ENCODE measurements around the gene KNOP1. TPM values are rescaled to one million over a fixed set of nuclear protein-coding genes. Genes with fewer than 3 reads are reported as not detected.
A peak's percentile ranks its signal among the peaks of the same experiment; 100 is the strongest.

Gene KNOP1
- total RNA-seq, 1 donor from 2014 or later, result 29.2 TPM

DNA sequence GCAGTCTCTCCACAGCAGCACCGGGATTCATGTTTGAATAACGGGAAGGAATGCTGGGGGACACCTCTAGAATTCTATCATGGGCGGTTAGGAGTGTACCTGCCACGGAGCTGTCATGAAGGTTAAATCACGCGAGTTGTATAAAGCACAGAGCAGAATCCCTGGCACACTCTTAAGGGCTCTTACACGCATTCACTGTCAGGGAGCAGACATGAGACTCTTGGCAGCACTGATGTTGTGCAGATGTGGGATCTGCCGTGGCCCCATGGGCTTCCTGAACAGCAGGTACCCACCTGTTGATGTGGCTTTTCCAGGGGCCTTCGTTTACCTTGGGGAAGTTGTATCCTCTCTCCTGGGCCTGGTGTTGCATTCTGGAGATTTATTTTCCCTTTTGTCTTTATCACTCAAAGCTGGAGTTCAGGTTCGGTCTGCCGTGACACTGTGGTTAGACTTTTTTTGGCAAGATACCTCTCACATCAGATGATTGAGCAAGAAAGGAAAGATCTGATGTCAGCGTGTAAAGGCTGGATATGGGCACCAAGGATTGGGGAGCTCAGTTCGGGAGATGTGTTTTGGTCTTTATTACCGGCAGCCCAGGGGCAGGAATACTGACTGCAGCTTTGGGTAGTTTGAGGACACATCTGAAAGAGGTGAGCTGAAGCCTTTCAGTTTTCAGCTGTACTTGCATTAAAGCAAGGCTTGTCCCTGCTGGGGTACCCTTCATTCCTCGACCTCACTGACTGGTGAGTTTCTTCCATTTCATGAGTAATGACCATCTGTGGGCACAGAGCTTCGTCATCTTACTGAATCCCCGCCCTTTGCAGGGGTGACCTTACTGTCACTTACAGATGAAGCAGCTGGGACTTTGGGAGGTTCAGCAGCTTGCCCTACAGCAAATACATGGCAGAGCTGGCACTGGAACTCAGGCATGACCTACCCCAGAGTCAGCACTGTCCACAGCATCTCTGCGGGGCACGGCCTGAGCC, 19.3 kb downstream of the KNOP1 start:
- Mint-ChIP-seq H3K4me3 (ENCODE audit: low read depth) (no peak overlapping the region), H3K27me3 (ENCODE audit: low read depth) (no peaks in the 10 kb centered on the region), H3K36me3 (ENCODE audit: low read depth) (peaks cover 65% of the 10 kb centered on the region), H3K9me3 (no peaks in the 10 kb centered on the region), H3K27ac (peak overlapping the region; percentile 54), H3K4me1 (ENCODE audit: low read depth) (peaks cover 18% of the 10 kb centered on the region)
- DNase-seq (ENCODE audit: low spot score), result no peak
- intact Hi-C loops (cut with micrococcal nuclease), result no loop called here

DNA sequence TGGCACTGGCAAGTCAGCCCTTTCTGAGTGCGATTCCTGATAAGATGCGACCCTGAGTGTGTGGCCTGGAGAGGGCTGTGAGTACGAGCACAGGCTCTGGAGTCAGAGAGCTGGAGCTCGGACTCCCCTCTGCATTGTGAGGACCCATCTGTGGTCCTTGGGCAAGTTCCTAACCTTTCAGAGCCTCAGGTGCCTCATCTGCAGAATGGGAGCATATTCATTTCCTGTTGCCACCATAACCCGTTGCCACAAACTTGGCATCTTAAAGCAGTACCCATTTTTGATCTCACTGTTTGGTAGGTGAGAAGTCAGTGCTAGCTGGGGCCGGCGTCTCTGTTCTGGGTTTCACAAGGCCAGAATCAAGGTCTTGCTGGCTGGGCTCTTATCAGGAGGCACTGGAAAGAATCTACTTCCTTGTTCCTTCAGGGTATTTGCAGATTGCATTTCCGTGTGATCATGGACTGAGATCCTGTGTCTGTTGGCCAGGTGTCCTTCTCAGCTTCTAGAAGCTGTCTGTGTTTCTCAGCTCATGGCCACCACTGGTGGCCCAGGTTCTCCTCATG, 20.2 kb downstream of the KNOP1 start:
- Mint-ChIP-seq H3K27ac (no peak overlapping the region), H3K9me3 (no peaks in the 10 kb centered on the region), H3K27me3 (ENCODE audit: low read depth) (no peaks in the 10 kb centered on the region), H3K36me3 (ENCODE audit: low read depth) (peaks cover 60% of the 10 kb centered on the region), H3K4me3 (ENCODE audit: low read depth) (no peak overlapping the region), H3K4me1 (ENCODE audit: low read depth) (peaks cover 18% of the 10 kb centered on the region)
- no peak for DNase-seq (ENCODE audit: low spot score)
- intact Hi-C loops (cut with micrococcal nuclease), result no loop called here

DNA sequence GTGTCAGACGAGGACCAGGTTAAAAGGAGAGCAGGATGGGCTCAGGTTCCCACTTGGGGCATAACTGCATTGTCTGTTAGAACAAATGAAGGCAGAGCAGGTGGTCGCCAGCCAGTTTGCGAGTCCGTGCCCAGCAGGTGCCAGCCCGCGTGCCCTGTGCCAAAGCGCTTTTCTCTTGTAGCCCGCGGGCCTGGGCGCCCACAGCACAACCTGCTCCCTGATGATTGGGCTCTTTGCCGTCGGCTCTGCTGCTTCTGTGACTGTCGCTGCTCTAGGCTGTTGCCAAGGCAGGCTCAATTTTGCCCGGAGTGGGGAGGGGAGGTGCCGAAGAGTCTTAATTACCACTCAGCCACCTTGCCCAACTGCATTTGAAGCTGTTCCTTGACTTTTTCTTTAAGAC, 21.1 kb downstream of the KNOP1 start:
- Mint-ChIP-seq H3K9me3 (no peaks in the 10 kb centered on the region), H3K4me3 (ENCODE audit: low read depth) (no peak overlapping the region), H3K27ac (no peak overlapping the region), H3K36me3 (ENCODE audit: low read depth) (peaks cover 55% of the 10 kb centered on the region), H3K27me3 (ENCODE audit: low read depth) (no peaks in the 10 kb centered on the region), H3K4me1 (ENCODE audit: low read depth) (peaks cover 18% of the 10 kb centered on the region)
- intact Hi-C loops (cut with micrococcal nuclease), result no loop called here
- no peak for DNase-seq (ENCODE audit: low spot score)

DNA sequence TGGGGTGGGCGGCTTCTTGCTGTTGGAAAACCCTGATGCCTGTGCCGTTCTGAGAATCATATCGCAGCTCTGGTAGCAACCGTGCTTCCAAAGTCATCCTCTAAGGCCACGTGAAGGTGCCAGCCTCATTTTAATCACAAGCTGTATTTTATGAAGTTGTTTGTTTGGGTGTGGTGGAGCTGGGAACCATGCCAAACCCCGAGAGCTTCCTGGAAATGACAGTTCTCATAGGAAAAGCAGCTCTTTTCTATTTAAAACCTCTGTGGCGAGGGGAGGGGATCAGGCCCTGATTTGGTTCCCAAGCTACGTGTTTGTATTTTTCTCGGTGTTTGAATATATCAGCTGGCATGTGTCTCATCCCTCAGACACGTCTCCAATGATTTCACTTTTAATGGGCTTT, 21.7 kb downstream of the KNOP1 start:
- H3K36me3 Mint-ChIP-seq (ENCODE audit: low read depth), result peaks cover 53% of the 10 kb centered on the region
- H3K9me3 Mint-ChIP-seq, result no peaks in the 10 kb centered on the region
- H3K4me1 Mint-ChIP-seq (ENCODE audit: low read depth), result peaks cover 20% of the 10 kb centered on the region
- no peak overlapping the region for H3K4me3 Mint-ChIP-seq (ENCODE audit: low read depth)
- intact Hi-C loops (cut with micrococcal nuclease), result no loop called here
- H3K27me3 Mint-ChIP-seq (ENCODE audit: low read depth), result no peaks in the 10 kb centered on the region
- no peak overlapping the region for H3K27ac Mint-ChIP-seq
- no peak for DNase-seq (ENCODE audit: low spot score)

DNA sequence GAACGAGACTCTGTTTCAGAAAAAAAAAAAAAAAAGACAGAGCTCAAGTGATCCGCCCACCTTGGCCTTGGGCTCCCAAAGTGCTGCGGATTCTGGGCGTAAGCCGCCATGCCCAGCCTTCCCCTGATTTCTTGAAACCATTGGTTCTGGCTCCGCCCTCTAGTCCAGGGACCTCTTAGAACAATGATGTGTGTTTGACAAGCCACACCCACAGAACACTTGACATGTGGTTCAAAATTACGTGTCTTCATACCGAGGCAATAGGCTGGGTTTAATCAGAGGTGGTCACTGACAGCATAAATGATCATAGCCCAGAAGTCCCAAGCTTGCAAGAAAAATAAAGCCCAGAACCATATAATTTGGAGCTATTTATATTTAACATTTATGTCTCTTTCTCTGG, 23.0 kb downstream of the KNOP1 start:
- Mint-ChIP-seq H3K27ac (no peak overlapping the region), H3K27me3 (ENCODE audit: low read depth) (no peaks in the 10 kb centered on the region), H3K4me1 (ENCODE audit: low read depth) (peaks cover 20% of the 10 kb centered on the region), H3K9me3 (no peaks in the 10 kb centered on the region), H3K4me3 (ENCODE audit: low read depth) (no peak overlapping the region), H3K36me3 (ENCODE audit: low read depth) (peaks cover 43% of the 10 kb centered on the region)
- intact Hi-C loops (cut with micrococcal nuclease), result no loop called here
- no peak for DNase-seq (ENCODE audit: low spot score)

DNA sequence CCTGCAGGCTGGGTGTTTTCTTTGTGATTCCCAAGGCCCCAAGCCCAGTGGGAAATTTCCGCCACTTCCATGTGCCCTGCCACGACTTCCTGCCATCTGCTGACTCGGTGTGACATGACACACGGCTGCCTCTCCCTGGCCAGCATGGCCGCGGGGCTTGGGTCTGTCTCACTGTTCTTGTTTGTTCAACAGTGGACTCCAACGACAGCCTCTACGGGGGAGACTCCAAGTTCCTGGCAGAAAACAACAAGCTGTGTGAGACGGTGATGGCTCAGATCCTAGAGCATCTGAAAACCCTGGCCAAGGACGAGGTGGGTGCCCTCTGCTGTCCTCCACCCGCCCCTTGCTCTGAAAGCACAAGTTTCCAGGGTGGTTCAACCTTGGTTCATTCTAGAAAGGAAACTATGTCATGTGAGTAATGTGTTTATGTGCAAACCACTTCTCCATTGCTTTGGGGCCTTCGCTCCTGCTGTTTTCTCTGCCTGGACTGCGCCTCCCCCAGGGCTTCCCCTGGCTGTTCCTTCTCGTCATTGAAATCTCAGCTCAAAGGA, 26.8 kb downstream of the KNOP1 start:
- peaks cover 35% of the 10 kb centered on the region for H3K36me3 Mint-ChIP-seq (ENCODE audit: low read depth)
- H3K27ac Mint-ChIP-seq, result no peak overlapping the region
- DNase-seq (ENCODE audit: low spot score), result no peak
- H3K27me3 Mint-ChIP-seq (ENCODE audit: low read depth), result no peaks in the 10 kb centered on the region
- no peak overlapping the region for H3K4me3 Mint-ChIP-seq (ENCODE audit: low read depth)
- H3K4me1 Mint-ChIP-seq (ENCODE audit: low read depth), result peaks cover 16% of the 10 kb centered on the region
- no peaks in the 10 kb centered on the region for H3K9me3 Mint-ChIP-seq
- intact Hi-C loops (cut with micrococcal nuclease), result no loop called here

DNA sequence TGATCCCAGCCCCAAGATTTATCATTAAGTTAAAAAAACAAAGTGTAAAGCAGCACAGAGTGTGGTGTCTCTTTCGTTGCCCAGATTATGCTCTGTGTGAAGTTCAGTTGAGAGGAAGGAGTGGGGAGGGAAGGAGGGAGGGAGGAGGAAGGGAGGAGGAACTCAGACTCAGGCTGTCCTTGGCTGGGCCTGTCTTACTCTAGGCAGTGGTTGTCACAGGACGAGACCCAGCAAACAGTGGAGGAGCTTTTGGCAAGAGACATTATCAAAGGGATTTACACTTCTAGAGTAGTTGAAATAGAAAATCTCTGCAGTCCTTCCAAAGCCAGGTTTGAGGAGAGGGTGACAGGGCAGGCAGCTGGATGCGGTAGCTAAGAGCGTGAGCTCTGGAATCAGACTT, 27.8 kb downstream of the KNOP1 start:
- Mint-ChIP-seq H3K9me3 (peaks cover 3% of the 10 kb centered on the region), H3K4me1 (ENCODE audit: low read depth) (peaks cover 13% of the 10 kb centered on the region), H3K27me3 (ENCODE audit: low read depth) (no peaks in the 10 kb centered on the region), H3K36me3 (ENCODE audit: low read depth) (peaks cover 44% of the 10 kb centered on the region), H3K27ac (peak overlapping the region; percentile 21), H3K4me3 (ENCODE audit: low read depth) (no peak overlapping the region)
- no peak for DNase-seq (ENCODE audit: low spot score)
- intact Hi-C loops (cut with micrococcal nuclease), result no loop called here

DNA sequence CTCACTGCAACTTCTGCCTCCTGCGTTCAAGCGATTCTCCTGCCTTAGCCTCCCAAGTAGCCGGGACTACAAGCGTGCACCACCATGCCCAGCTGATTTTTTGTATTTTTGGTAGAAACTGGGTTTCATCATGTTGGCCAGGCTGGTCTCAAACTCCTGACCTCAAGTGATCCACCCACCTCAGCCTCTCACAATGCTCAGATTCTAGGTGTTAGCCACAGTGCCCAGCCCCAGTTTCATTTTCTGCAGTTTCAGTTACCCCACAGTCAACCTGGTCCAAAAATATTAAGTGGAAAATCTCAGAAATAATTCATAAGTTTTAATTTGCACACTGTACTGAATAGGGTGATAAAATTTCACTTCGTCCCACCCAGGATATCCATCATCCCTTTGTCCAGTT, 28.7 kb downstream of the KNOP1 start:
- Mint-ChIP-seq H3K4me3 (ENCODE audit: low read depth) (no peak overlapping the region), H3K4me1 (ENCODE audit: low read depth) (peaks cover 13% of the 10 kb centered on the region), H3K27ac (no peak overlapping the region), H3K9me3 (peaks cover 6% of the 10 kb centered on the region), H3K36me3 (ENCODE audit: low read depth) (peaks cover 47% of the 10 kb centered on the region), H3K27me3 (ENCODE audit: low read depth) (no peaks in the 10 kb centered on the region)
- DNase-seq (ENCODE audit: low spot score), result no peak
- intact Hi-C loops (cut with micrococcal nuclease), result no loop called here

DNA sequence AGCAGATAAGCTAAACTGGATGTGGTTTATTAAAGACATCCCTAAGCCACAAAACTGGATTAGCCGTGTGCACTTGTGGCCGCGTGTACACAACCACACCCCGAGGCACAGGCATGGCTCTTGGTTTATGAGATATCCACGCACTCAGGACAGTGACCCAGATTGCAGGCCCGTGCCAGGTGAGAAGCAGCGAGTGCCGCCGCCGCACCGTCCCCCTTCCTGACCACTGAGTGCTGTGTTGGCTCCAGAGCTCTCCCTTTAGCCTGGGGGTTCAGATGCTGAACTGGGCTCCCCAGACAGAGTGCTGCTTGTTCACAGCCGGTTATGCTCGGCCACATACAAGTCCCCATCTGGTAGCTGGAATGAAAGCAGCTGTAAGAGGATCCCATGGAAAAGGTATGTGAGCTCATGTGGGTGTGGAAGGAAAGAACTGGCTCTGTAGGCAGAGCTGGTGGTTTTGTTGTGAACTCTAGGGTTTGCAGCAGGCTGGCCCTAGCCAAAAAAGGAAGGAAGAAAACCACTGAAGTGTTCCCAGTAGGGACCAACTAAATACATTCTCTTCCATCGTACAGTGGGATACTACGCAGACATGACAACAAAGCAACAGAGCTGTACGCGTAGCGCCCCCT, 29.5 kb downstream of the KNOP1 start:
- no peak for DNase-seq (ENCODE audit: low spot score)
- H3K4me3 Mint-ChIP-seq (ENCODE audit: low read depth), result no peak overlapping the region
- H3K4me1 Mint-ChIP-seq (ENCODE audit: low read depth), result peaks cover 13% of the 10 kb centered on the region
- H3K9me3 Mint-ChIP-seq, result peaks cover 6% of the 10 kb centered on the region
- H3K27me3 Mint-ChIP-seq (ENCODE audit: low read depth), result no peaks in the 10 kb centered on the region
- intact Hi-C loops (cut with micrococcal nuclease), result no loop called here
- H3K36me3 Mint-ChIP-seq (ENCODE audit: low read depth), result peaks cover 47% of the 10 kb centered on the region
- H3K27ac Mint-ChIP-seq, result no peak overlapping the region

DNA sequence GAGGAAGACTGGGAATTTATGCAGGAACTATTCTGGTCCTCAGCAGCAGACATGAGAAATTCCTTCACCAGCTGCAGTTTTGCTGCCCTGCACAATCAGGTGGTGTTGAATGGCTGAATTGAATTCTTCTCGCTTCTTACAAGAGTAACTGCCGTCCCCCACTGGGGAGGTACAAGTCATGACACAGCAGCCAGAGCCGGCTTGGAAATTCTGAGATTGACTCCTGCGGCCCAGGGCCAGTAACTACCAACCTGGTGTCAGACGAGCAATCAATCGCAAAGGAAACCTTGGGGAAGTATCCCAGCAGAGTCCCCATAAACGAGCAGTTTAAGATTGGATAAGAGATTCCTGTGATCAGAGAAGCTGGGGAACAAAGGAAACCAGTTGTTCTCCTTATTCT, 30.7 kb downstream of the KNOP1 start:
- Mint-ChIP-seq H3K36me3 (ENCODE audit: low read depth) (peaks cover 53% of the 10 kb centered on the region), H3K4me1 (ENCODE audit: low read depth) (peaks cover 13% of the 10 kb centered on the region), H3K27me3 (ENCODE audit: low read depth) (no peaks in the 10 kb centered on the region), H3K9me3 (peaks cover 6% of the 10 kb centered on the region), H3K4me3 (ENCODE audit: low read depth) (no peak overlapping the region), H3K27ac (no peak overlapping the region)
- intact Hi-C loops (cut with micrococcal nuclease), result no loop called here
- DNase-seq (ENCODE audit: low spot score), result no peak

DNA sequence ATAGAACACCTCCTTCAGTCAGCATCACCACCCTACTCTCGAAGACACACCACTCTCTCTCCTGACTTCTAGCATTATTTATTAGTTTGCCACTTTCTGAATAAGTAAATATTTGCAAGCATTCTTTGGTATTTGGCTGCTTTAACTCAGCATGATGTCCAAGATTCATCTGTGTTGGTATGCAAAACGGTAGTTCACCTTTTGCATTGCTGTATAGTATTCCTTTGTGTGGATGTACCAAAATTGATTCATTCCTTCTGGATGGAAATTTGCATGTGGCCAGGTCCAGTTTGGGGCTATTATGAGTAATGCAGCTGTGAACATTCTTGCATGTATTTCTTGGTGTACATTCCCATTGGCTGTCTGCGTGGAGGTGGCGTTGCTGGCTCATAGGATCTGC, 32.9 kb downstream of the KNOP1 start:
- H3K27ac Mint-ChIP-seq, result no peak overlapping the region
- intact Hi-C loops (cut with micrococcal nuclease), result no loop called here
- H3K36me3 Mint-ChIP-seq (ENCODE audit: low read depth), result peaks cover 51% of the 10 kb centered on the region
- H3K4me3 Mint-ChIP-seq (ENCODE audit: low read depth), result no peak overlapping the region
- no peaks in the 10 kb centered on the region for H3K27me3 Mint-ChIP-seq (ENCODE audit: low read depth)
- H3K4me1 Mint-ChIP-seq (ENCODE audit: low read depth), result peaks cover 11% of the 10 kb centered on the region
- peaks cover 6% of the 10 kb centered on the region for H3K9me3 Mint-ChIP-seq
- DNase-seq (ENCODE audit: low spot score), result no peak

DNA sequence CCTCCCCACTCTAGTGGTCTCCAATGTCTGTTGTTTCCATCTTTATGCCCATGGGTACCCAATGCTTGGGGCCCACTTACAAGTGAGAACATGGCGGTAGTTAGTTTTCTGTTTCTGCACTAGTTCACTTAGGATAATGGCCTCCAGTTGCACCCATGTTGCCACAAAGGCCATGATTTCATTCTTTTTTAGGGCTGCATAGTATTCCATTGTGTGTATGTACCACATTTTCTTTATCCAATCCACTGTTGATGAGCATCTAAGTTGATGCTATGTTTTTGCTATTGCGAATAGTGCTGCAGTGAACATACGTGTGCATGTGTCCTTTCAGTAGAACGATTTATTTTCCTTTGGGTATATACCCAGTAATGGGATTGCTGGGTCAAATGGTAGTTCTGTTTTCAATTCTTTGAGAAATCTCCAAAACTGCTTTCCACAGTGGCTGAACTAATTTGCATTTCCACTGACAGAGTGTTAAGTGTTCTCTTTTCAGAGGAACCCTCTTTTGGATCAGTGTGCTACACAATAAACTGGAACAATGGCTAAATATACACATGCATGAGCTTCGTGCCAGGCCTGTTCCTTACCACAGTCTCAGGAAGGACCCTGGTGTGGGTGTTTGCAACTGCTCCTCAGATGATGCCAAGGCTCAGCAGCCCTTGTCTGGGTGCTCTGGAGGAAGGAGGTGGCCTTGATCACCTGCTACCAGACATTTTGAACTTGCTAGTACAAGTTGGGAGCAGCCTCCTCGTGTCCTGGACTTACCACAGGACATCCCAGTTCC, 34.4 kb downstream of the KNOP1 start:
- Mint-ChIP-seq H3K36me3 (ENCODE audit: low read depth) (peaks cover 51% of the 10 kb centered on the region), H3K4me3 (ENCODE audit: low read depth) (no peak overlapping the region), H3K9me3 (peaks cover 6% of the 10 kb centered on the region), H3K27me3 (ENCODE audit: low read depth) (no peaks in the 10 kb centered on the region), H3K4me1 (ENCODE audit: low read depth) (peaks cover 3% of the 10 kb centered on the region), H3K27ac (no peak overlapping the region)
- no peak for DNase-seq (ENCODE audit: low spot score)
- intact Hi-C loops (cut with micrococcal nuclease), result no loop called here

All from activated T-helper 2 cell treated with anti-CD3 and anti-CD28 coated beads, Interferon-gamma antibody, Interleukin-2, Interleukin-4, amounts not matched to agents 10 μg/mL and 5 μg/mL and 100 μg/mL, durations not matched to agents 14 hours and 24 hours and 36 hours (primary cell).